ENCODE results near the gene MARS1.

The MARS1 gene

GRCh38 chr12:57523706-57524614 lies 36.1 kb downstream of the MARS1 start:
- in situ Hi-C loops (cut with MboI; ENCODE audit: low sequenced_read_pairs, unreplicated experiment) = no loop called here
- no peak for TF ChIP-seq CTCF (IDR thresholded peaks at IDR 0.05; ENCODE audit: borderline replicate concordance, control extremely low read depth, extremely low read depth, insufficient read depth, missing control alignments)
- peak; percentile 55 for DNase-seq (ENCODE audit: low spot score)

DNA sequence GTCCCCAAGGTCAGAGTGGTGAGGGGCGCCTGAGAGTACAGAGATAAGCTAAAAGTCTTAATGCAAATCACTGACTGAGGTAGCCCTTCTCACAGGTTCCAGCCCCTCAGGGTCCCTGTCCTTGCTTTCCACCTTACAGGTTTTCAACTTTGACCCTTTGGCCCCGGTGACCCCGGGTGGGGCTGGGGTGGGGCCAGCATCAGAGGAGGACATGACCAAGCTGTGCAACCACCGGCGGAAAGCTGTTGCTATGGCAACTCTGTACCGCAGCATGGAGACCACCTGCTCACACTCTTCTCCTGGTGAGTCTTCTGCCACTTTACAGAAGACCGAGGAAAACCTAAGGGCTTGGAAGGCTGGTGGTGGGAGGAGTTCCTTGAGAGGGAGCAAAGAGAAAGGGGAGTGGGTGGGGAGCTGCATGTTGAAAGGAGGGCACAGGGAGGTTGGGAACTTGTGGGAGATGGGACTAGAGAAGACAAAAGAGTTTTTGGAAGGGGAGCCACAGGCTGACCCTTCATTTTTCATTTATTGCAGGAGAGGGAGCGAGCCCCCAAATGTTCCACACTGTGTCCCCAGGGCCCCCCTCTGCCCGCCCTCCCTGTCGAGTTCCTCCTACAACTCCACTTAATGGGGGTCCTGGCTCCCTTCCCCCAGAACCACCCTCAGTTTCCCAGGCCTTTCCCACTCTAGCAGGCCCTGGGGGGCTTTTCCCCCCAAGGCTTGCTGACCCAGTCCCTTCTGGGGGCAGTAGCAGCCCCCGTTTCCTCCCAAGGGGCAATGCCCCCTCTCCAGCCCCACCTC lies 37.1 kb downstream of the MARS1 start:
- in situ Hi-C loops (cut with MboI; ENCODE audit: low sequenced_read_pairs, unreplicated experiment) = no loop called here
- TF ChIP-seq CTCF (IDR thresholded peaks at IDR 0.05; ENCODE audit: borderline replicate concordance, control extremely low read depth, extremely low read depth, insufficient read depth, missing control alignments) = no peak
- no peak for DNase-seq (ENCODE audit: low spot score)

DNA sequence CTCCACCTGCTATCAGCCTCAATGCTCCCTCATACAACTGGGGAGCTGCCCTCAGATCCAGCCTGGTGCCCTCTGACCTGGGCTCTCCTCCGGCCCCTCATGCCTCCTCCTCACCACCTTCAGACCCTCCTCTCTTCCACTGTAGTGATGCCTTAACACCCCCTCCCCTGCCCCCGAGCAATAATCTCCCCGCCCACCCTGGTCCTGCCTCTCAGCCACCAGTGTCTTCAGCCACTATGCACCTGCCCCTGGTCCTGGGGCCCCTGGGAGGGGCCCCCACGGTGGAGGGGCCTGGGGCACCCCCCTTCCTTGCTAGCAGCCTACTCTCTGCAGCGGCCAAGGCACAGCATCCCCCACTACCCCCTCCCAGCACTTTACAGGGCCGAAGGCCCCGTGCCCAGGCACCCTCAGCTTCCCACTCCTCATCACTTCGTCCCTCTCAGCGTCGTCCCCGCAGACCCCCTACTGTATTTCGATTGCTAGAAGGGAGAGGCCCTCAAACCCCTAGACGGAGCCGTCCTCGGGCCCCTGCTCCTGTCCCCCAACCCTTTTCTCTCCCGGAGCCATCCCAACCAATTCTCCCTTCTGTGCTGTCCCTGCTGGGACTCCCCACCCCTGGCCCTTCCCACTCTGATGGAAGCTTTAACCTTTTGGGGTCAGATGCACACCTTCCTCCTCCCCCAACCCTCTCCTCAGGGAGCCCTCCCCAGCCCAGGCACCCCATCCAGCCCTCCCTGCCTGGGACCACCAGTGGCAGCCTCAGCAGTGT lies 37.9 kb downstream of the MARS1 start:
- in situ Hi-C loops (cut with MboI; ENCODE audit: low sequenced_read_pairs, unreplicated experiment) = no loop called here
- DNase-seq (ENCODE audit: low spot score) = no peak
- no peak for TF ChIP-seq CTCF (IDR thresholded peaks at IDR 0.05; ENCODE audit: borderline replicate concordance, control extremely low read depth, extremely low read depth, insufficient read depth, missing control alignments)

- in situ Hi-C loops (cut with MboI; ENCODE audit: low sequenced_read_pairs, unreplicated experiment) = no loop called here
Observed at GRCh38 chr12:57526477-57527126, 38.7 kb downstream of the MARS1 start.

DNA sequence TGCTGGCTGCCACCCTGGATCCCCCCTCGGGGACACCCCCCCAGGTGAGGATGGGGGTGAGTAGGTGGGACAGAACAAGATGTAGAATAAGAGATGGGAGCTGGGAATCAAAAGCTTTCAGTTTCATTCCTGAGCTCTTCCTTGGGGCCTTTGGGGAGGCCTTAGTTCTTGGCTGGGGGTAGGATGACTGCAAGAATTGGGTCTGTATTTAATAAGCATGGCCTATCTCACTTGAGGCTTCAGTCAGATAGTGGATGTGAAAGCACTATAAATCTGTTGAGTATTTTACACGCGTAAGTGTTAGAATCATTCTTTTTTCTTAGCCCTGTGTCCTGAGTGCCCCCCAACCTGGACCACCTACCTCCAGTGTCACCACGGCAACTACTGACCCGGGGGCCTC lies 39.3 kb downstream of the MARS1 start:
- in situ Hi-C loops (cut with MboI; ENCODE audit: low sequenced_read_pairs, unreplicated experiment) = no loop called here
- no peak for DNase-seq (ENCODE audit: low spot score)
- no peak for TF ChIP-seq CTCF (IDR thresholded peaks at IDR 0.05; ENCODE audit: borderline replicate concordance, control extremely low read depth, extremely low read depth, insufficient read depth, missing control alignments)

More at GRCh38 chr12:57526477-57527126, 38.7 kb downstream of the MARS1 start:
- no peak for DNase-seq (ENCODE audit: low spot score)
- no peak for TF ChIP-seq CTCF (IDR thresholded peaks at IDR 0.05; ENCODE audit: borderline replicate concordance, control extremely low read depth, extremely low read depth, insufficient read depth, missing control alignments)

Measured in GM13976 (cell line).